Measurements from ENCODE around the gene RNF213. TPM values are rescaled to one million over a fixed set of nuclear protein-coding genes. Genes with fewer than 3 reads are reported as not detected.

RNF213 gene
- total and polyA plus RNA-seq, 4 donors, result 18.2 to 104 (median 33.5) TPM

GRCh38 chr17:80395402-80396151 lies 134.9 kb downstream of the RNF213 start (continued):
- TF ChIP-seq RAD21 (IDR thresholded peaks at IDR 0.05) (no peak), SP1 (IDR thresholded peaks at IDR 0.05) (no peak)
- TF ChIP-seq, protein P1, sequence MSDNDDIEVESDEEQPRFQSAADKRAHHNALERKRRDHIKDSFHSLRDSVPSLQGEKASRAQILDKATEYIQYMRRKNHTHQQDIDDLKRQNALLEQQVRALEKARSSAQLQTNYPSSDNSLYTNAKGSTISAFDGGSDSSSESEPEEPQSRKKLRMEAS (IDR thresholded peaks at IDR 0.05), result no peak

DNA sequence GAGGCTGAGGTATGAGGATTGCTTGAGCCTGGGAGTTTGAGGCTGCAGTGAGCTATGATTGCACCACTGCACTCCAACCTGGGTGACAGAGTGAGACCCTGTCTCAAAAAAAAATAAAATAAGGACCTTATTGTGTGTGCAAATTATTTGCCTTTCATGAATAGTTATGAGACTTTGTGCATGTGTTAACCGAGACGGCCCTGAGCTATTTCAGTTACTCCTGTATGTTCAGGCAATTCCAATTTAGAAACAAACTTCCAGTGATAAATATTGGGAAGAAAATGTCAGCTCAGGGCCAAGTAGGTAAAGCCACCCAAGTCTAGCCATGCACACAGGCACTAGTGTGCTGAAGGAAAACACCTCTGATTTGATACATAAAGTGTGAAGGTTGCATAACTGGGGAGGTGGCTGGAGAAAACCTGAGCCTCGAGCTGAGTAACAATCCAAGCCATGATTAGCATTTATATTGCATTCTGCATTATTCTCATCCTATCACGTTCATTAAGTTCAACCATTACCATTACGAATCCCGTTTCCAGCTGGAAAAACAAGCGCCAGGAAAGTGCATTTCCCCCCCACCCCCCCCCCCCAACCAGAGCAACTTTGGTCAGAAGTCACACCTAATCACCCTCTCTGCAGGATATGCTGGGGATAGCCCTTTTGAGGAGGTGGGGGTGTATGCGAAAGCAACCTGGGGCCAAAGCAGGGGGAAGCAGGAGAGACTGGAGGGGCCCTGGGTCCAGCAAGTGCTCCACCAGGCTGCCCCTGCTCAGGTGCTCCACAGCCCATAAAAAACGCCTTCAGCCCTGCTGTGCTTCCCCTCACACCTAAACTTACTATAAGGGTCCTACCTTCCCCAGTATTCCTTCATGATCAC lies 135.7 kb downstream of the RNF213 start:
- Histone ChIP-seq H3K36me3 (ENCODE audit: control insufficient read depth in 4 of 4, insufficient read depth in 3 of 4, low read depth in 1 of 4, low read length in 3 of 4) (peaks cover 0 to 36% (median 28%) of the 10 kb centered on the region in 4 donors), H3K9ac (ENCODE audit: low read depth in 1 of 2, low read length in 2 of 2) (no peak overlapping the region), H3K27ac (ENCODE audit: low read depth in 1 of 2, low read length in 2 of 2) (no peak overlapping the region), H3K9me3 (ENCODE audit: control insufficient read depth in 4 of 4, low read length in 3 of 4) (no peaks in the 10 kb centered on the region), H3K4me1 (ENCODE audit: control insufficient read depth in 4 of 4, insufficient read depth in 4 of 4, low read length in 3 of 4) (no peaks in the 10 kb centered on the region), H3K4me3 (ENCODE audit: low read depth in 1 of 3, low read length in 3 of 3) (no peak overlapping the region), H3K27me3 (ENCODE audit: control insufficient read depth in 4 of 4, insufficient read depth in 4 of 4, low read length in 3 of 4) (no peaks in the 10 kb centered on the region)
- 77% methylated on average over 9 of the region's 9 CpGs for WGBS
- no peak for DNase-seq (ENCODE audit: low spot score)
- TF ChIP-seq GABPA (IDR thresholded peaks at IDR 0.05 in 1 of 2, conservative IDR thresholded peaks at IDR 0.05 in 1 of 2) (no peak), RXRA (IDR thresholded peaks at IDR 0.05) (no peak), FOXA1 (IDR thresholded peaks at IDR 0.05) (no peak), ATF3 (IDR thresholded peaks at IDR 0.05) (no peak), YY1 (IDR thresholded peaks at IDR 0.05) (no peak), TAF1 (conservative IDR thresholded peaks at IDR 0.05) (no peak), HNF4A (conservative IDR thresholded peaks at IDR 0.05) (no peak), NR2F2 (IDR thresholded peaks at IDR 0.05) (no peak)
- TF ChIP-seq, protein P1 (IDR thresholded peaks at IDR 0.05), result no peak
- TF ChIP-seq, protein P2, sequence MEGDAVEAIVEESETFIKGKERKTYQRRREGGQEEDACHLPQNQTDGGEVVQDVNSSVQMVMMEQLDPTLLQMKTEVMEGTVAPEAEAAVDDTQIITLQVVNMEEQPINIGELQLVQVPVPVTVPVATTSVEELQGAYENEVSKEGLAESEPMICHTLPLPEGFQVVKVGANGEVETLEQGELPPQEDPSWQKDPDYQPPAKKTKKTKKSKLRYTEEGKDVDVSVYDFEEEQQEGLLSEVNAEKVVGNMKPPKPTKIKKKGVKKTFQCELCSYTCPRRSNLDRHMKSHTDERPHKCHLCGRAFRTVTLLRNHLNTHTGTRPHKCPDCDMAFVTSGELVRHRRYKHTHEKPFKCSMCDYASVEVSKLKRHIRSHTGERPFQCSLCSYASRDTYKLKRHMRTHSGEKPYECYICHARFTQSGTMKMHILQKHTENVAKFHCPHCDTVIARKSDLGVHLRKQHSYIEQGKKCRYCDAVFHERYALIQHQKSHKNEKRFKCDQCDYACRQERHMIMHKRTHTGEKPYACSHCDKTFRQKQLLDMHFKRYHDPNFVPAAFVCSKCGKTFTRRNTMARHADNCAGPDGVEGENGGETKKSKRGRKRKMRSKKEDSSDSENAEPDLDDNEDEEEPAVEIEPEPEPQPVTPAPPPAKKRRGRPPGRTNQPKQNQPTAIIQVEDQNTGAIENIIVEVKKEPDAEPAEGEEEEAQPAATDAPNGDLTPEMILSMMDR (IDR thresholded peaks at IDR 0.05; ENCODE audit: low read depth, low read length, missing input control), result no peak

DNA sequence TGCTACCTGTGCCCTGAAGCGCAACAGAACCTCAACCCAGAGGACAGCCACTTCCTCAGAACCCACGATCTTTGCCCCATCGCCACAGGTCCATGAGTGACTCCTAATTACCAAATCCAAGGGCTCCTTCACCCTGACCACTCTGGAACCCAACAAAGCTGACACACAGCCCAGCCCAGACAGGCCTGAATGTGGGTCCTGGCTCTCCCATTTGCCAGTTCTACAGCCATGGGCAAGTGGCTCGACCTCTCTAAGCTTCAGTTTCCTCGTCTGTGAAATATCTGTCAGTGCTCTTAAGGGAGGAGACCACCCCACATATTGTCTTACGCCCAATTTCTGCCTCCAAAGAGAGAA lies 136.4 kb downstream of the RNF213 start:
- Histone ChIP-seq H3K27ac (ENCODE audit: low read depth in 1 of 2, low read length in 2 of 2) (no peak overlapping the region), H3K27me3 (ENCODE audit: control insufficient read depth in 4 of 4, insufficient read depth in 4 of 4, low read length in 3 of 4) (no peaks in the 10 kb centered on the region), H3K4me3 (ENCODE audit: low read depth in 1 of 3, low read length in 3 of 3) (no peak overlapping the region), H3K9ac (ENCODE audit: low read depth in 1 of 2, low read length in 2 of 2) (no peak overlapping the region), H3K9me3 (ENCODE audit: control insufficient read depth in 4 of 4, low read length in 3 of 4) (no peaks in the 10 kb centered on the region), H3K36me3 (ENCODE audit: control insufficient read depth in 4 of 4, insufficient read depth in 3 of 4, low read depth in 1 of 4, low read length in 3 of 4) (peaks cover 0 to 32% (median 25%) of the 10 kb centered on the region in 4 donors), H3K4me1 (ENCODE audit: control insufficient read depth in 4 of 4, insufficient read depth in 4 of 4, low read length in 3 of 4) (no peaks in the 10 kb centered on the region)
- WGBS, result 91% methylated on average over 6 of the region's 6 CpGs
- no peak for DNase-seq (ENCODE audit: low spot score)
- TF ChIP-seq EGR1 (IDR thresholded peaks at IDR 0.05; ENCODE audit: low read depth in 2 of 2) (no peak), REST (IDR thresholded peaks at IDR 0.05) (no peak), HNF4G (IDR thresholded peaks at IDR 0.05) (no peak), JUND (IDR thresholded peaks at IDR 0.05) (no peak), ZBTB33 (IDR thresholded peaks at IDR 0.05) (no peak), RAD21 (IDR thresholded peaks at IDR 0.05) (no peak), YY1 (IDR thresholded peaks at IDR 0.05) (no peak), FOXA1 (IDR thresholded peaks at IDR 0.05) (no peak), SP1 (IDR thresholded peaks at IDR 0.05) (no peak)
- TF ChIP-seq, protein P1 (IDR thresholded peaks at IDR 0.05), result no peak
- TF ChIP-seq, protein P2 (IDR thresholded peaks at IDR 0.05; ENCODE audit: low read depth, low read length, missing input control), result no peak

Data from liver (tissue), 9 donors.